Activated T-cell treated with anti-CD3 and anti-CD28 coated beads, Interleukin-2, amount 50 U/mL, for 4 hours (primary cell): ENCODE data around the gene PCGF2. TPM values are rescaled to one million over a fixed set of nuclear protein-coding genes. Genes with fewer than 3 reads are reported as not detected.

Experiments
- ATAC-seq, 2 donors: fragments of 200-7000 bp; cut with Tn5 transposase; one replicate each; pipeline ENCODE4 v1.10.0; 2021
- DNase-seq: peaks from one replicate; pipeline ENCODE4 v3.0.0-alpha.2; 2020
- H3K27me3 Mint-ChIP-seq: one replicate; pipeline ENCODE4 v1.8.0; 2021; ENCODE audit warnings: low read depth, mixed read lengths
- H3K36me3 Mint-ChIP-seq: one replicate; pipeline ENCODE4 v1.8.0; 2022; ENCODE audit warnings: mixed read lengths; ENCODE audit not compliant: insufficient read depth
- H3K4me1 Mint-ChIP-seq: one replicate; pipeline ENCODE4 v1.8.0; 2021; ENCODE audit warnings: low read depth, mixed read lengths
- H3K4me3 Mint-ChIP-seq: one replicate; pipeline ENCODE4 v1.8.0; 2021; ENCODE audit warnings: mild to moderate bottlenecking, moderate library complexity, mixed read lengths
- H3K9me3 Mint-ChIP-seq: one replicate; pipeline ENCODE4 v1.8.0; 2021; ENCODE audit warnings: mixed read lengths
- total RNA-seq, 3 donors: library from RNA; stranded (reverse); gene quantifications; one replicate each; pipeline ENCODE4 v1.2.1, GENCODE V29; 2021

The PCGF2 gene
- total RNA-seq, 3 donors from 2014 or later = 0.16 to 0.58 (median 0.43) TPM

GRCh38 chr17:38709864-38710603 lies 38.1 kb downstream of the PCGF2 start:
- Mint-ChIP-seq H3K36me3 (peaks cover 50% of the 10 kb centered on the region), H3K4me1 (peaks cover 49% of the 10 kb centered on the region), H3K27me3 (no peaks in the 10 kb centered on the region), H3K9me3 (no peaks in the 10 kb centered on the region), H3K4me3 (peak overlapping the region; percentile 37)
- ATAC-seq (no peak), DNase-seq (no peak)

GRCh38 chr17:38709104-38709820 lies 38.9 kb downstream of the PCGF2 start:
- Mint-ChIP-seq H3K4me1 (peaks cover 43% of the 10 kb centered on the region), H3K4me3 (no peak overlapping the region), H3K36me3 (peaks cover 47% of the 10 kb centered on the region), H3K9me3 (no peaks in the 10 kb centered on the region), H3K27me3 (no peaks in the 10 kb centered on the region)
- ATAC-seq (no peak), DNase-seq (no peak)

GRCh38 chr17:38707678-38708351 lies 40.3 kb downstream of the PCGF2 start:
- Mint-ChIP-seq H3K4me1 (peaks cover 40% of the 10 kb centered on the region), H3K9me3 (no peaks in the 10 kb centered on the region), H3K4me3 (peak overlapping the region; percentile 97), H3K36me3 (peaks cover 41% of the 10 kb centered on the region), H3K27me3 (no peaks in the 10 kb centered on the region)
- ATAC-seq (no peak), DNase-seq (no peak)

GRCh38 chr17:38706505-38707216 lies 41.5 kb downstream of the PCGF2 start:
- peaks cover 42% of the 10 kb centered on the region for H3K4me1 Mint-ChIP-seq
- H3K36me3 Mint-ChIP-seq = peaks cover 40% of the 10 kb centered on the region
- DNase-seq = peak; percentile 54
- peak overlapping the region; percentile 97 for H3K4me3 Mint-ChIP-seq
- ATAC-seq = no peak
- no peaks in the 10 kb centered on the region for H3K9me3 Mint-ChIP-seq
- H3K27me3 Mint-ChIP-seq = no peaks in the 10 kb centered on the region

- Mint-ChIP-seq H3K27me3 (no peaks in the 10 kb centered on the region), H3K9me3 (no peaks in the 10 kb centered on the region), H3K4me1 (peaks cover 41% of the 10 kb centered on the region), H3K4me3 (peak overlapping the region; percentile 97), H3K36me3 (peaks cover 36% of the 10 kb centered on the region)
- DNase-seq = peak; percentile 47
- no peak for ATAC-seq
These were observed 42.2 kb downstream of the PCGF2 start for GRCh38 chr17:38705803-38706504.

GRCh38 chr17:38705523-38705802 lies 42.7 kb downstream of the PCGF2 start:
- ATAC-seq (no peak), DNase-seq (no peak)
- Mint-ChIP-seq H3K4me1 (peaks cover 44% of the 10 kb centered on the region), H3K36me3 (peaks cover 31% of the 10 kb centered on the region), H3K9me3 (peaks cover 1% of the 10 kb centered on the region), H3K27me3 (no peaks in the 10 kb centered on the region), H3K4me3 (peak overlapping the region; percentile 97)

- H3K4me3 Mint-ChIP-seq = peak within 1 kb of the TSS; percentile 97
- peaks cover 25% of the 10 kb centered on the region for H3K36me3 Mint-ChIP-seq
- H3K4me1 Mint-ChIP-seq = peaks cover 44% of the 10 kb centered on the region
- DNase-seq (peak; percentile 88), ATAC-seq (peak; percentile 9 to 11)
- no peaks in the 10 kb centered on the region for H3K27me3 Mint-ChIP-seq
- H3K9me3 Mint-ChIP-seq = peaks cover 5% of the 10 kb centered on the region
These were observed 43.3 kb downstream of the PCGF2 start, which contains the start of gene MLLT6 for GRCh38 chr17:38704606-38705522. Gene MLLT6, plus strand, starts transcription at chr17:38705273. Its CDS starts 360 bp downstream, at chr17:38705633.

- H3K4me1 Mint-ChIP-seq = peaks cover 45% of the 10 kb centered on the region
- H3K4me3 Mint-ChIP-seq = peak overlapping the region; percentile 97
- H3K27me3 Mint-ChIP-seq = no peaks in the 10 kb centered on the region
- ATAC-seq = peak; percentile 2 to 7
- H3K9me3 Mint-ChIP-seq = peaks cover 5% of the 10 kb centered on the region
- DNase-seq = peak; percentile 84
- peaks cover 18% of the 10 kb centered on the region for H3K36me3 Mint-ChIP-seq
These were observed 44.2 kb downstream of the PCGF2 start for GRCh38 chr17:38703742-38704605.

GRCh38 chr17:38702916-38703741 lies 45.0 kb downstream of the PCGF2 start:
- Mint-ChIP-seq H3K27me3 (no peaks in the 10 kb centered on the region), H3K4me1 (peaks cover 45% of the 10 kb centered on the region), H3K9me3 (peaks cover 5% of the 10 kb centered on the region), H3K36me3 (peaks cover 16% of the 10 kb centered on the region), H3K4me3 (peak overlapping the region; percentile 97)
- no peak for ATAC-seq
- DNase-seq = peak; percentile 47

- peaks cover 5% of the 10 kb centered on the region for H3K9me3 Mint-ChIP-seq
- H3K36me3 Mint-ChIP-seq = peaks cover 8% of the 10 kb centered on the region
- H3K27me3 Mint-ChIP-seq = no peaks in the 10 kb centered on the region
- H3K4me3 Mint-ChIP-seq = peak overlapping the region; percentile 97
- DNase-seq = peak; percentile 69
- peak; percentile 28 to 33 for ATAC-seq
- H3K4me1 Mint-ChIP-seq = peaks cover 45% of the 10 kb centered on the region
These were observed 45.8 kb downstream of the PCGF2 start for GRCh38 chr17:38702166-38702915.

- Mint-ChIP-seq H3K27me3 (no peaks in the 10 kb centered on the region), H3K36me3 (peaks cover 2% of the 10 kb centered on the region), H3K4me1 (peaks cover 46% of the 10 kb centered on the region), H3K4me3 (peak overlapping the region; percentile 86), H3K9me3 (peaks cover 5% of the 10 kb centered on the region)
- peak; percentile 71 for DNase-seq
- ATAC-seq = peak; percentile 66 to 68
These were observed 46.5 kb downstream of the PCGF2 start for GRCh38 chr17:38701504-38702165.
